Smooth muscle cell (in vitro differentiated cells): ENCODE measurements around the gene LYPD4. TPM values are rescaled to one million over a fixed set of nuclear protein-coding genes. Genes with fewer than 3 reads are reported as not detected.

Experiments used
- DNase-seq: peaks from one replicate; lab custom pipeline; 2025; ENCODE audit not compliant: unreplicated experiment; lab: John Stamatoyannopoulos, UW
- H2AFZ ChIP-seq: fragments of 200-600 bp; sonication (generic); 2 replicates; pipeline ENCODE4 v1.6.0; 2016; ENCODE audit warnings: antibody characterized with exemption, low read depth, mild to moderate bottlenecking
- H3F3A ChIP-seq: fragments of 200-600 bp; sonication (generic); 2 replicates; pipeline ENCODE4 v1.6.0; 2017; ENCODE audit warnings: antibody characterized with exemption, low read depth
- H3K27ac ChIP-seq: fragments of 200-600 bp; sonication (generic); 2 replicates; pipeline ENCODE4 v1.5.1; 2016; ENCODE audit warnings: low read depth, mild to moderate bottlenecking
- H3K27me3 ChIP-seq: fragments of 200-600 bp; sonication (generic); 2 replicates; pipeline ENCODE4 v1.6.1; 2016; ENCODE audit warnings: low read depth, mild to moderate bottlenecking
- H3K36me3 ChIP-seq: fragments of 200-600 bp; sonication (generic); 2 replicates; pipeline ENCODE4 v1.5.1; 2016; ENCODE audit warnings: low read depth
- H3K4me1 ChIP-seq: fragments of 200-600 bp; sonication (generic); 2 replicates; pipeline ENCODE4 v1.5.1; 2016; ENCODE audit warnings: low read depth
- H3K4me2 ChIP-seq: fragments of 200-600 bp; sonication (generic); 2 replicates; pipeline ENCODE4 v1.6.0; 2016; ENCODE audit warnings: mild to moderate bottlenecking
- H3K4me3 ChIP-seq: fragments of 200-600 bp; sonication (generic); 2 replicates; pipeline ENCODE4 v1.5.1; 2016; ENCODE audit warnings: mild to moderate bottlenecking
- H3K79me2 ChIP-seq: fragments of 200-600 bp; sonication (generic); 2 replicates; pipeline ENCODE4 v1.6.0; 2016; ENCODE audit warnings: low read depth, mild to moderate bottlenecking
- H3K9ac ChIP-seq: fragments of 200-600 bp; sonication (generic); 2 replicates; pipeline ENCODE4 v1.6.0; 2016; ENCODE audit warnings: low read depth
- H3K9me3 ChIP-seq: fragments of 200-600 bp; sonication (generic); replicated peaks from 2 replicates; pipeline ENCODE4 v1.5.1; 2016; ENCODE audit warnings: low read depth
- H4K20me1 ChIP-seq: fragments of 200-600 bp; sonication (generic); 2 replicates; pipeline ENCODE4 v1.6.0; 2016; ENCODE audit warnings: low read depth
- CTCF ChIP-seq: fragments of 200-600 bp; sonication (generic); IDR thresholded peaks from 2 replicates; pipeline ENCODE4 v1.5.1; 2017; ENCODE audit warnings: borderline replicate concordance, mild to moderate bottlenecking, antibody characterized with exemption; ENCODE audit not compliant: insufficient read depth, poor library complexity, severe bottlenecking
- WGBS: methylation state at CpG from one replicate; pipeline ENCODE4 v1.1.7; 2016; ENCODE audit warnings: low lambda C conversion rate; 5-methylcytosine and 5-hydroxymethylcytosine counted together
- polyA plus RNA-seq: library from polyadenylated mRNA; unstranded; fragments of >200 nt; fragmentation: Nextera tagmentation; extraction: Ambion mirVana; gene quantifications from 2 replicates; pipeline ENCODE4 v1.2.1, GENCODE V29; 2016
- total RNA-seq: library from RNA; depleted of rRNA; stranded (reverse); fragments of >200 nt; gene quantifications from 2 replicates; pipeline ENCODE4 v1.2.3, GENCODE V29; 2014

Gene LYPD4
- total and polyA plus RNA-seq, 2 experiments from 2014 or later = not detected

- peaks cover 40% of the 10 kb centered on the region for H3F3A ChIP-seq
- TF ChIP-seq CTCF = peak; percentile 46
- H4K20me1 ChIP-seq = peaks cover 55% of the 10 kb centered on the region
- no peak for DNase-seq
- H3K27me3 ChIP-seq = peaks cover 3% of the 10 kb centered on the region
- 50% methylated on average over 18 of the region's 18 CpGs for WGBS
- no peaks in the 10 kb centered on the region for H3K9me3 ChIP-seq
- no peak overlapping the region for H3K9ac ChIP-seq
- no peaks in the 10 kb centered on the region for H3K4me1 ChIP-seq
- no peak overlapping the region for H3K4me2 ChIP-seq
- peaks cover 3% of the 10 kb centered on the region for H3K79me2 ChIP-seq
- no peak overlapping the region for H3K4me3 ChIP-seq
- H3K27ac ChIP-seq = no peak overlapping the region
- no peaks in the 10 kb centered on the region for H3K36me3 ChIP-seq
- no peak overlapping the region for H2AFZ ChIP-seq
Observed at GRCh38 chr19:41872775-41873647, 28.5 kb upstream of the LYPD4 start.

GRCh38 chr19:41872384-41872774 is 27.9 kb upstream of the LYPD4 start:
- Histone ChIP-seq H3K4me3 (no peak overlapping the region), H3K27me3 (peaks cover 3% of the 10 kb centered on the region), H3K27ac (no peak overlapping the region), H3K79me2 (peaks cover 9% of the 10 kb centered on the region), H3K9me3 (no peaks in the 10 kb centered on the region), H4K20me1 (peaks cover 61% of the 10 kb centered on the region), H3K9ac (no peak overlapping the region), H3K4me1 (no peaks in the 10 kb centered on the region), H3F3A (peaks cover 40% of the 10 kb centered on the region), H2AFZ (no peak overlapping the region), H3K4me2 (no peak overlapping the region), H3K36me3 (no peaks in the 10 kb centered on the region)
- 90% methylated on average over 12 of the region's 12 CpGs for WGBS
- DNase-seq = no peak
- no peak for TF ChIP-seq CTCF

- 92% methylated on average over 16 of the region's 16 CpGs for WGBS
Observed at GRCh38 chr19:41871573-41872383, 27.3 kb upstream of the LYPD4 start.

More at GRCh38 chr19:41871573-41872383, 27.3 kb upstream of the LYPD4 start:
- no peaks in the 10 kb centered on the region for H3K27me3 ChIP-seq
- no peak for TF ChIP-seq CTCF
- no peaks in the 10 kb centered on the region for H3K36me3 ChIP-seq
- DNase-seq = no peak
- no peak overlapping the region for H3K4me3 ChIP-seq
- no peak overlapping the region for H2AFZ ChIP-seq
- H3K9me3 ChIP-seq = no peaks in the 10 kb centered on the region
- no peak overlapping the region for H3K4me2 ChIP-seq
- H3K27ac ChIP-seq = no peak overlapping the region
- H4K20me1 ChIP-seq = peaks cover 67% of the 10 kb centered on the region
- H3F3A ChIP-seq = peaks cover 46% of the 10 kb centered on the region
- no peaks in the 10 kb centered on the region for H3K4me1 ChIP-seq
- H3K79me2 ChIP-seq = peaks cover 14% of the 10 kb centered on the region
- H3K9ac ChIP-seq = no peak overlapping the region
